H9 (cell line): ENCODE data around the gene PEA15. TPM values are rescaled to one million over a fixed set of nuclear protein-coding genes. Genes with fewer than 3 reads are reported as not detected.

Experiments used
- DNase-seq: peaks from one replicate; pipeline ENCODE4 v3.0.0-alpha.2; 2017
- H2AFZ ChIP-seq: one replicate; pipeline ENCODE4 v1.6.1; 2013; ENCODE audit warnings: mild to moderate bottlenecking, low read length, control low read depth, moderate library complexity
- H2AK5ac ChIP-seq: 2 replicates; pipeline ENCODE4 v1.6.1; 2013; ENCODE audit warnings: low read length, control low read depth, mixed read lengths; ENCODE audit not compliant: insufficient read length
- H2BK120ac ChIP-seq: one replicate; pipeline ENCODE4 v1.6.1; 2013; ENCODE audit warnings: low read depth, mild to moderate bottlenecking, low read length, control low read depth, inconsistent platforms; ENCODE audit not compliant: poor library complexity, severe bottlenecking
- H2BK12ac ChIP-seq: 2 replicates; pipeline ENCODE4 v1.6.1; 2013; ENCODE audit warnings: low read length, control low read depth, mixed read lengths, low read depth; ENCODE audit not compliant: insufficient read length
- H2BK15ac ChIP-seq: 2 replicates; pipeline ENCODE4 v1.6.1; 2013; ENCODE audit warnings: low read depth, low read length, control low read depth
- H2BK20ac ChIP-seq: one replicate; pipeline ENCODE4 v1.6.1; 2013; ENCODE audit warnings: low read depth, mild to moderate bottlenecking, low read length, control low read depth, inconsistent platforms; ENCODE audit not compliant: poor library complexity, severe bottlenecking
- H2BK5ac ChIP-seq: 2 replicates; pipeline ENCODE4 v1.6.1; 2013; ENCODE audit warnings: low read length, control low read depth, mixed read lengths; ENCODE audit not compliant: insufficient read length
- H3K14ac ChIP-seq: 2 replicates; pipeline ENCODE4 v1.6.1; 2013; ENCODE audit warnings: low read length, control low read depth; ENCODE audit not compliant: insufficient read depth
- H3K18ac ChIP-seq: 2 replicates; pipeline ENCODE4 v1.6.1; 2013; ENCODE audit warnings: low read depth, mild to moderate bottlenecking, mixed read lengths, low read length, control low read depth; ENCODE audit not compliant: insufficient read length
- H3K23ac ChIP-seq: 2 replicates; pipeline ENCODE4 v1.6.1; 2013; ENCODE audit warnings: low read length, control low read depth, mixed read lengths, low read depth; ENCODE audit not compliant: insufficient read length
- H3K23me2 ChIP-seq: 2 replicates; pipeline ENCODE4 v1.6.1; 2013; ENCODE audit warnings: low read depth, mild to moderate bottlenecking, mixed read lengths, low read length, control low read depth; ENCODE audit not compliant: insufficient read length, poor library complexity, severe bottlenecking
- H3K27ac ChIP-seq: 2 replicates; pipeline ENCODE4 v1.5.1; 2013; ENCODE audit warnings: low read length, control low read depth, mixed read lengths, low read depth; ENCODE audit not compliant: insufficient read length
- H3K27me3 ChIP-seq: 2 replicates; pipeline ENCODE4 v1.6.1; 2013; ENCODE audit warnings: low read length, control low read depth, inconsistent platforms; ENCODE audit not compliant: insufficient read depth
- H3K4ac ChIP-seq: 2 replicates; pipeline ENCODE4 v1.6.1; 2013; ENCODE audit warnings: low read depth, mild to moderate bottlenecking, control low read depth, inconsistent platforms, low read length, moderate library complexity
- H3K4me1 ChIP-seq: 2 replicates; pipeline ENCODE4 v1.6.1; 2013; ENCODE audit warnings: low read length, control low read depth, inconsistent platforms; ENCODE audit not compliant: insufficient read depth
- H3K4me2 ChIP-seq: 2 replicates; pipeline ENCODE4 v1.6.1; 2013; ENCODE audit warnings: low read length, control low read depth, mixed read lengths; ENCODE audit not compliant: insufficient read length, insufficient read depth
- H3K56ac ChIP-seq: 2 replicates; pipeline ENCODE4 v1.6.1; 2013; ENCODE audit warnings: low read depth, mild to moderate bottlenecking, mixed read lengths, low read length, control low read depth; ENCODE audit not compliant: insufficient read length
- H3K79me1 ChIP-seq: 2 replicates; pipeline ENCODE4 v1.6.1; 2013; ENCODE audit warnings: low read depth, mild to moderate bottlenecking, moderate library complexity, low read length, control low read depth, inconsistent platforms; ENCODE audit not compliant: insufficient read depth, poor library complexity, severe bottlenecking
- H3K79me2 ChIP-seq: 2 replicates; pipeline ENCODE4 v1.6.1; 2013; ENCODE audit warnings: low read length, control low read depth, inconsistent platforms; ENCODE audit not compliant: insufficient read depth
- H3K9ac ChIP-seq: 2 replicates; pipeline ENCODE4 v1.6.1; 2013; ENCODE audit warnings: low read length, control low read depth, mixed read lengths; ENCODE audit not compliant: insufficient read length; ENCODE audit errors: extremely low read depth
- H3K9me3 ChIP-seq: one replicate; pipeline ENCODE4 v1.6.1; 2013; ENCODE audit warnings: low read depth, low read length, inconsistent platforms; ENCODE audit not compliant: control insufficient read depth
- H3T11ph ChIP-seq: one replicate; pipeline ENCODE4 v1.6.1; 2013; ENCODE audit warnings: mild to moderate bottlenecking, low read length, control low read depth, inconsistent platforms
- H4K20me1 ChIP-seq: one replicate; pipeline ENCODE4 v1.6.1; 2013; ENCODE audit not compliant: control insufficient read depth, insufficient read length, insufficient read depth
- H4K5ac ChIP-seq: 2 replicates; pipeline ENCODE4 v1.6.1; 2013; ENCODE audit warnings: low read depth, mild to moderate bottlenecking, mixed read lengths, low read length, control low read depth; ENCODE audit not compliant: insufficient read length
- H4K8ac ChIP-seq: replicated peaks from 2 replicates; pipeline ENCODE4 v1.6.1; 2013; ENCODE audit warnings: low read length, control low read depth, mixed read lengths, low read depth; ENCODE audit not compliant: insufficient read length
- H4K91ac ChIP-seq: 2 replicates; pipeline ENCODE4 v1.6.1; 2013; ENCODE audit warnings: low read depth, mild to moderate bottlenecking, moderate library complexity, mixed read lengths, low read length, control low read depth; ENCODE audit not compliant: insufficient read length
- H3K27ac Mint-ChIP-seq, 3 experiments: 2 replicates in 2 of 3; 3 replicates in 1 of 3; pipeline ENCODE4 v1.8.0; 2020 to 2021; ENCODE audit warnings: mixed read lengths in 3 of 3, mild to moderate bottlenecking in 1 of 3, moderate library complexity in 1 of 3
- H3K27me3 Mint-ChIP-seq: 2 replicates; pipeline ENCODE4 v1.8.0; 2021; ENCODE audit warnings: low read depth, mild to moderate bottlenecking, moderate library complexity, mixed read lengths
- H3K36me3 Mint-ChIP-seq, 3 experiments: 2 replicates in 2 of 3; 3 replicates in 1 of 3; pipeline ENCODE4 v1.8.0; 2020 to 2021; ENCODE audit warnings: low read depth in 3 of 3, mixed read lengths in 3 of 3; ENCODE audit not compliant: insufficient read depth in 1 of 3
- H3K4me1 Mint-ChIP-seq, 2 experiments: 2 replicates each; pipeline ENCODE4 v1.8.0; 2020; ENCODE audit warnings: mixed read lengths in 2 of 2
- H3K4me3 Mint-ChIP-seq, 2 experiments: 2 replicates in 1 of 2; 3 replicates in 1 of 2; pipeline ENCODE4 v1.8.0; 2020 to 2021; ENCODE audit warnings: mild to moderate bottlenecking in 2 of 2, mixed read lengths in 2 of 2, moderate library complexity in 1 of 2
- H3K9me3 Mint-ChIP-seq, 2 experiments: 2 replicates in 1 of 2; 3 replicates in 1 of 2; pipeline ENCODE4 v1.8.0; 2020; ENCODE audit warnings: mild to moderate bottlenecking in 2 of 2, mixed read lengths in 2 of 2, moderate library complexity in 1 of 2
- WGBS: extraction: QIAGEN DNeasy Blood & Tissue Kit; methylation state at CpG from one replicate; pipeline ENCODE4 v1.1.7; 2013; ENCODE audit warnings: missing lambda C conversion rate, low lambda C conversion rate, mixed read lengths; ENCODE audit not compliant: insufficient read length; ENCODE audit errors: extremely low coverage; 5-methylcytosine and 5-hydroxymethylcytosine counted together
- total RNA-seq: library from RNA; stranded (reverse); gene quantifications from 2 replicates; pipeline ENCODE4 v1.2.1, GENCODE V29; 2021
- TF ChIP-seq, protein P1 (sequence below): fragments of 200-600 bp; sonication (generic); conservative IDR thresholded peaks from 3 replicates; pipeline ENCODE4 v1.8.0; 2021; ENCODE audit warnings: antibody characterized with exemption, mild to moderate bottlenecking

Gene PEA15
- total RNA-seq, 1 experiment from 2014 or later = 82.1 TPM

DNA sequence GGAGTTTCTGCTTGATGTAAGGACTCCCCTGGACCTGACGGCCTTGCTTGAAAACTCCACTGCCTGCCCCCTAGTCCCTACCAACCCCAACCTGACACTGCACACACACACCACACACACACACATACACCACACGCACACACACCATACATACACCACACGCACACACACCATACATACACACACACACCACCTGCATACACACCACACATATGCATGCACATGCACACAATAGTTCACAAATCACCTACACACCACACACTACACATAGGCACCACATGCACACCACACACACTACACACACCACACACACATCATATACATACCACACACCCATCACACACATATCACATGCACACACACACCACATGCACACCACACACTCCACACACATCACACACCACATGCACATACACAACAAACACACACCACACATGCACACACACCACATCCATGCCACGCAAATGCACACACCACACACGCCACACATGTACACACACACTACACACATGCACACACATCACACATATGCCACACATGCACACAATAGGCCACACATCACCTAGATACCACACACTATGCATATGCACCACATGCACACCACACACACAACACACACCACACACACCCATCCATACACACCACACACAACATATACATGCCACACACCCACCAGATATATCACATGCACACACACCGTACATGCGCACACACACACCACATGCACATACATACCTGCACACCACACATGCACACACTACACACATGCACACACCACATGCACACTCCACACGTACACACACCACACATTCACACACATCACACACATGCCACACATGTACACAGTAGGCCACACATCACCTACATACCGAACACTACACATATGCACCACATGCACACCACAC lies 11.1 kb upstream of the PEA15 start:
- no peak overlapping the region for H3K9ac ChIP-seq
- H4K8ac ChIP-seq = peak overlapping the region; percentile 0
- no peak overlapping the region for H3K56ac ChIP-seq
- TF ChIP-seq, protein P1, sequence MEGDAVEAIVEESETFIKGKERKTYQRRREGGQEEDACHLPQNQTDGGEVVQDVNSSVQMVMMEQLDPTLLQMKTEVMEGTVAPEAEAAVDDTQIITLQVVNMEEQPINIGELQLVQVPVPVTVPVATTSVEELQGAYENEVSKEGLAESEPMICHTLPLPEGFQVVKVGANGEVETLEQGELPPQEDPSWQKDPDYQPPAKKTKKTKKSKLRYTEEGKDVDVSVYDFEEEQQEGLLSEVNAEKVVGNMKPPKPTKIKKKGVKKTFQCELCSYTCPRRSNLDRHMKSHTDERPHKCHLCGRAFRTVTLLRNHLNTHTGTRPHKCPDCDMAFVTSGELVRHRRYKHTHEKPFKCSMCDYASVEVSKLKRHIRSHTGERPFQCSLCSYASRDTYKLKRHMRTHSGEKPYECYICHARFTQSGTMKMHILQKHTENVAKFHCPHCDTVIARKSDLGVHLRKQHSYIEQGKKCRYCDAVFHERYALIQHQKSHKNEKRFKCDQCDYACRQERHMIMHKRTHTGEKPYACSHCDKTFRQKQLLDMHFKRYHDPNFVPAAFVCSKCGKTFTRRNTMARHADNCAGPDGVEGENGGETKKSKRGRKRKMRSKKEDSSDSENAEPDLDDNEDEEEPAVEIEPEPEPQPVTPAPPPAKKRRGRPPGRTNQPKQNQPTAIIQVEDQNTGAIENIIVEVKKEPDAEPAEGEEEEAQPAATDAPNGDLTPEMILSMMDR = no peak
- H3K14ac ChIP-seq = no peak overlapping the region
- no peak overlapping the region for H4K5ac ChIP-seq
- H3K79me2 ChIP-seq = no peaks in the 10 kb centered on the region
- H2BK12ac ChIP-seq = no peak overlapping the region
- DNase-seq = no peak
- peaks cover 6 to 15% of the 10 kb centered on the region in 2 experiments; a peak in 2 of 4 replicates for H3K4me1 Mint-ChIP-seq
- no peak overlapping the region for H2BK15ac ChIP-seq
- no peak overlapping the region for H3K4ac ChIP-seq
- no peaks in the 10 kb centered on the region for H3K9me3 ChIP-seq
- no peak overlapping the region for H3K27ac ChIP-seq
- H3K27ac Mint-ChIP-seq = no peak overlapping the region
- no peak overlapping the region for H3K4me3 Mint-ChIP-seq
- no peaks in the 10 kb centered on the region for H3K27me3 ChIP-seq
- H3K4me2 ChIP-seq = no peak overlapping the region
- peaks cover 10% of the 10 kb centered on the region for H3K27me3 Mint-ChIP-seq
- H4K20me1 ChIP-seq = no peaks in the 10 kb centered on the region
- H2BK5ac ChIP-seq = no peak overlapping the region
- 100% methylated on average over 2 of the region's 9 CpGs for WGBS
- H2BK120ac ChIP-seq = no peak overlapping the region
- peak overlapping the region; percentile 7 for H3K18ac ChIP-seq
- no peak overlapping the region for H2AFZ ChIP-seq
- H4K91ac ChIP-seq = no peak overlapping the region
- H3K9me3 Mint-ChIP-seq = no peaks in the 10 kb centered on the region
- H3K23me2 ChIP-seq = no peaks in the 10 kb centered on the region
- no peaks in the 10 kb centered on the region for H3K79me1 ChIP-seq
- H2AK5ac ChIP-seq = no peak overlapping the region
- no peak overlapping the region for H3K23ac ChIP-seq
- no peak overlapping the region for H2BK20ac ChIP-seq
- H3K4me1 ChIP-seq = peaks cover 3% of the 10 kb centered on the region; the same call in 1 of the 2 replicates
- H3T11ph ChIP-seq = no peak overlapping the region
- no peaks in the 10 kb centered on the region; a peak in 1 of 7 replicates for H3K36me3 Mint-ChIP-seq
